Neutrophil (primary cell): Measurements from ENCODE around the gene FOXN3.

Experiments used
- H3K27ac ChIP-seq: fragments of 200-600 bp; sonication (generic); 2 replicates; pipeline ENCODE4 v1.5.1; 2016; ENCODE audit warnings: mild to moderate bottlenecking, moderate library complexity
- H3K27me3 ChIP-seq: fragments of 200-600 bp; sonication (generic); 2 replicates; pipeline ENCODE4 v1.6.0; 2016; ENCODE audit warnings: mild to moderate bottlenecking
- H3K36me3 ChIP-seq: fragments of 200-600 bp; sonication (generic); 2 replicates; pipeline ENCODE4 v1.5.1; 2017
- H3K4me1 ChIP-seq, 2 experiments: fragments of 200-600 bp in 1 of 2; sonication (generic) in 1 of 2; 1 replicate in 1 of 2; 2 replicates in 1 of 2; pipeline versions ENCODE4 v1.5.1 to v1.6.1; 2013 to 2016; ENCODE audit warnings: low read depth in 1 of 2, low read length in 1 of 2, mild to moderate bottlenecking in 1 of 2, moderate library complexity in 1 of 2; ENCODE audit not compliant: control insufficient read depth in 1 of 2, insufficient read depth in 1 of 2
- H3K4me3 ChIP-seq, 2 experiments: fragments of 200-600 bp in 1 of 2; sonication (generic) in 1 of 2; 1 replicate in 1 of 2; 2 replicates in 1 of 2; pipeline ENCODE4 v1.5.1; 2013 to 2016; ENCODE audit warnings: low read depth in 1 of 2, low read length in 1 of 2, mild to moderate bottlenecking in 1 of 2, moderate library complexity in 1 of 2
- H3K9me3 ChIP-seq: fragments of 200-600 bp; sonication (generic); 2 replicates; pipeline ENCODE4 v1.5.1; 2016
- TF ChIP-seq, protein P1 (sequence below): fragments of 200-600 bp; sonication (generic); IDR thresholded peaks from 2 replicates; pipeline ENCODE4 v1.5.1; 2016; ENCODE audit warnings: antibody characterized with exemption

Gene FOXN3

GRCh38 chr14:89139404-89140247, 277.4 kb downstream of the FOXN3 start:
- no peak overlapping the region for H3K4me3 ChIP-seq
- TF ChIP-seq, protein P1, sequence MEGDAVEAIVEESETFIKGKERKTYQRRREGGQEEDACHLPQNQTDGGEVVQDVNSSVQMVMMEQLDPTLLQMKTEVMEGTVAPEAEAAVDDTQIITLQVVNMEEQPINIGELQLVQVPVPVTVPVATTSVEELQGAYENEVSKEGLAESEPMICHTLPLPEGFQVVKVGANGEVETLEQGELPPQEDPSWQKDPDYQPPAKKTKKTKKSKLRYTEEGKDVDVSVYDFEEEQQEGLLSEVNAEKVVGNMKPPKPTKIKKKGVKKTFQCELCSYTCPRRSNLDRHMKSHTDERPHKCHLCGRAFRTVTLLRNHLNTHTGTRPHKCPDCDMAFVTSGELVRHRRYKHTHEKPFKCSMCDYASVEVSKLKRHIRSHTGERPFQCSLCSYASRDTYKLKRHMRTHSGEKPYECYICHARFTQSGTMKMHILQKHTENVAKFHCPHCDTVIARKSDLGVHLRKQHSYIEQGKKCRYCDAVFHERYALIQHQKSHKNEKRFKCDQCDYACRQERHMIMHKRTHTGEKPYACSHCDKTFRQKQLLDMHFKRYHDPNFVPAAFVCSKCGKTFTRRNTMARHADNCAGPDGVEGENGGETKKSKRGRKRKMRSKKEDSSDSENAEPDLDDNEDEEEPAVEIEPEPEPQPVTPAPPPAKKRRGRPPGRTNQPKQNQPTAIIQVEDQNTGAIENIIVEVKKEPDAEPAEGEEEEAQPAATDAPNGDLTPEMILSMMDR = no peak
- H3K9me3 ChIP-seq = no peaks in the 10 kb centered on the region
- no peaks in the 10 kb centered on the region for H3K4me1 ChIP-seq
- H3K27me3 ChIP-seq = no peaks in the 10 kb centered on the region
- H3K27ac ChIP-seq = no peak overlapping the region
- no peaks in the 10 kb centered on the region for H3K36me3 ChIP-seq

DNA sequence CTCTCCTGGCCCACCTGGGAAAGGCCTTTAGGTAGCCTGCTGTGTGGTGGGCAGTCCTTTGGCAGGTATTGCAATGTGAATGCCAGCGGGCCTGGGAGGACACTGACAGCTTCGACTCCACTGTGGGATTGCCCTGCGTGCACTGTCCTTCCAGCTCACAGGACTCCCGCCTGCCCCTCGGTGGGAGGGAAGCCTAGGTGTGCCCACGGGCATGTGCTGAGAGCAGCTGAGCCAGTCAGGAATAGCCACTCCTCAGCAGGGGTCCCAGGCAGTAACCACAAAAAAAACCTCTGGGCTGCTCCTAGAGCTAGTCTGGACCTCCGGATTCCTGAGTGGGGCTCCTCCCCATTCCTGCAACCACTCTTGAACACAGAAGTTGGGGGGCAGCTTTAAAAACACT, 278.2 kb downstream of the FOXN3 start:
- no peaks in the 10 kb centered on the region for H3K36me3 ChIP-seq
- no peak overlapping the region for H3K27ac ChIP-seq
- H3K4me1 ChIP-seq = no peaks in the 10 kb centered on the region
- no peaks in the 10 kb centered on the region for H3K9me3 ChIP-seq
- TF ChIP-seq, protein P1 = no peak
- no peaks in the 10 kb centered on the region for H3K27me3 ChIP-seq
- H3K4me3 ChIP-seq = no peak overlapping the region

GRCh38 chr14:89137526-89138163, 279.4 kb downstream of the FOXN3 start:
- H3K27me3 ChIP-seq = no peaks in the 10 kb centered on the region
- no peaks in the 10 kb centered on the region for H3K36me3 ChIP-seq
- TF ChIP-seq, protein P1 = no peak
- H3K27ac ChIP-seq = no peak overlapping the region
- no peaks in the 10 kb centered on the region for H3K4me1 ChIP-seq
- H3K4me3 ChIP-seq = no peak overlapping the region
- H3K9me3 ChIP-seq = no peaks in the 10 kb centered on the region

- Histone ChIP-seq H3K36me3 (no peaks in the 10 kb centered on the region), H3K4me3 (no peak overlapping the region), H3K27ac (no peak overlapping the region), H3K27me3 (no peaks in the 10 kb centered on the region), H3K9me3 (no peaks in the 10 kb centered on the region), H3K4me1 (no peaks in the 10 kb centered on the region)
- TF ChIP-seq, protein P1 = no peak
These were observed 280.4 kb downstream of the FOXN3 start for GRCh38 chr14:89136587-89136986.

DNA sequence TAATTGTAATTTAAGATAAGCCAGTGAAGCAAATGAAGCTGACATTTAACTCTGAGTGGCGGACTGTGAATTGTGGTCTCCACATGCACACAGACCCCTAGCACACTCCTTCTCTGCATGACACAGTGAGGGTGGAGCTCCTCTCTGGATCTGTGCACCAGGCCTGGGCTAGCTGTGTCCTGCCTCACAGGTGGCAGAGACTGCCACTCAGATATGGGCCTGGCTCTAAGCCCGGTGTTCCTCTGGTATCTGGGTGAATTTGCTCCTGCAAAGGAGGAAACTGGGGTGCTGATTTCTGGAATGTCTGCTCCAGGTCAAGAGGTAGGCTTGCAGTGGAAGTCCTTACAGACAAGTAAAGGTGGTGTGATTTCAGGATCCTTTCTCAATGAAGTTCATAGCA, 282.4 kb downstream of the FOXN3 start:
- Histone ChIP-seq H3K4me3 (no peak overlapping the region), H3K9me3 (no peaks in the 10 kb centered on the region), H3K4me1 (no peaks in the 10 kb centered on the region), H3K27me3 (no peaks in the 10 kb centered on the region), H3K27ac (no peak overlapping the region), H3K36me3 (no peaks in the 10 kb centered on the region)
- TF ChIP-seq, protein P1 = no peak
